GM21576 (cell line): ENCODE data around the gene SELENOO.
A peak's percentile ranks its signal among the peaks of the same experiment; 100 is the strongest.
"Not testable (repeated sequence)": the region's sequence is repeated elsewhere in the genome, so short reads cannot be mapped to it uniquely, and the experiment has no call there.

ENCODE experiments used
- ATAC-seq: cut with Tn5 transposase; IDR thresholded peaks from one replicate; pipeline ENCODE4 v1.9.1; 2021; ENCODE audit warnings: mild to moderate bottlenecking, moderate library complexity; ENCODE audit not compliant: unreplicated experiment

Gene SELENOO

GRCh38 chr22:50198624-50199017 is 2.2 kb upstream of the SELENOO start:
- ATAC-seq, result no peak

GRCh38 chr22:50199251-50199721 is 1.5 kb upstream of the SELENOO start:
- no peak for ATAC-seq

GRCh38 chr22:50199829-50200460 is 866 bp upstream of the SELENOO start:
- ATAC-seq, result no peak

- peak; percentile 12 for ATAC-seq
Observed at GRCh38 chr22:50201191-50202129, 649 bp downstream of the SELENOO start.

GRCh38 chr22:50202130-50202666 is 1.4 kb downstream of the SELENOO start:
- no peak for ATAC-seq

GRCh38 chr22:50203288-50203687 is 2.5 kb downstream of the SELENOO start:
- no peak for ATAC-seq

GRCh38 chr22:50204571-50204970 is 3.8 kb downstream of the SELENOO start:
- no peak for ATAC-seq

GRCh38 chr22:50204998-50205397 is 4.2 kb downstream of the SELENOO start:
- not testable (repeated sequence) for ATAC-seq

GRCh38 chr22:50205781-50206569 is 5.2 kb downstream of the SELENOO start:
- ATAC-seq, result no peak

GRCh38 chr22:50206599-50206998 is 5.8 kb downstream of the SELENOO start:
- no peak for ATAC-seq

- ATAC-seq, result no peak
Observed at GRCh38 chr22:50207383-50208140, 6.8 kb downstream of the SELENOO start.

- ATAC-seq, result no peak
Observed at GRCh38 chr22:50208430-50208938, 7.7 kb downstream of the SELENOO start.

GRCh38 chr22:50208939-50209892 is 8.4 kb downstream of the SELENOO start:
- no peak for ATAC-seq

GRCh38 chr22:50209893-50210292 is 9.1 kb downstream of the SELENOO start:
- ATAC-seq, result no peak

- no peak for ATAC-seq
Observed at GRCh38 chr22:50210378-50211139, 9.7 kb downstream of the SELENOO start.

GRCh38 chr22:50211147-50211546 is 10.3 kb downstream of the SELENOO start:
- ATAC-seq, result no peak

GRCh38 chr22:50213263-50213662 is 12.5 kb downstream of the SELENOO start:
- ATAC-seq, result no peak
